ENCODE results near the gene SMIM45.

SMIM45 gene

GRCh38 chr22:41927813-41928212, 24.1 kb upstream of the SMIM45 start:
- ChIA-PET CTCF (interaction anchor here (2.7 to 7.5 kb wide), 2 partner anchors 10 to 20 kb away, joined by 12 to 89 read pairs; no protein-coding TSS in a partner anchor), POLR2A (no interaction called here)

DNA sequence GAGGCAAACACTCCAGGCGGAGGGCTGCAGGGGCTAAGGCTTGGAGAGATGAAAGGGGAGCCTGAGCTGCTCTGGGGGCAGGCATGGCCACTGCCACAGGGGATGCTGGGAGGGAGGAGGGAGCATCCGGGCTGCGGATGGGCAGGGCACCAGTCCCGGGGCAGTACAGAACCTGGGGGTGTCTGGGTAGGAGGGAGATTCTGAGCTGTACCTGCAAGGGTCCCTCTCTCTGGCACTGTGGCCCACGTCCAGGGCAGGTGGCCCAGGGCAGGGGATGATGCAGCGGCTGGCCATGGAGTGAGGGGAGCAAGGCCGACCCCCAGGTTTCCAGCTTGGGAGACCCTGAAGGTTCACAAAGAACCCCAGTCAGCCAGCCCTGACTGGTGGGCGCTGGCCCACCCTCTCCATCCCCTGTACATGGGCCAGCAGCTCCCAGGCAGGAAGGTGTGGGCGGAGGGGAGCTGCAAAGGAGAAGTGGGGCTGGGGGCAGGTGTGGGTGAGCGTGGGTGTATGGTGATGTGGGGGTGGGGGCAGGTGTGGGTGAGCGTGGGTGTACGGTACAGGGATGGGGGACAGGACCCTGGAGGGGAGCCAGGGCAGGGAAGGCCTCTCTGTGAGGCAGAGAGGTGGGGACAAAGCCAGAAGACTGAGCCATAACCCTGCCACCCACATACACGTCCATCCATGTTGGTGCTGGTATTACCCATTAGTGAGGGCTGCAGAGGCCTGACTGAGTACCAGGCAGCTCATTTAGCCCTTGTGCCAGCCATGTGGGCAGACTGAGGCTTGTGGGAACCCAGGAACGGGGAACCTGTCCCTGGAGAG, 23.1 kb upstream of the SMIM45 start:
- ChIA-PET POLR2A (interaction anchor here (1.2 to 1.5 kb wide), 2 partner anchors 10 to 12 kb away, joined by 3 to 4 read pairs; no protein-coding TSS in a partner anchor), CTCF (interaction anchor here (0.6 to 7.5 kb wide), 3 partner anchors 9 to 307 kb away, joined by 3 to 89 read pairs (median 3); no protein-coding TSS in a partner anchor)

DNA sequence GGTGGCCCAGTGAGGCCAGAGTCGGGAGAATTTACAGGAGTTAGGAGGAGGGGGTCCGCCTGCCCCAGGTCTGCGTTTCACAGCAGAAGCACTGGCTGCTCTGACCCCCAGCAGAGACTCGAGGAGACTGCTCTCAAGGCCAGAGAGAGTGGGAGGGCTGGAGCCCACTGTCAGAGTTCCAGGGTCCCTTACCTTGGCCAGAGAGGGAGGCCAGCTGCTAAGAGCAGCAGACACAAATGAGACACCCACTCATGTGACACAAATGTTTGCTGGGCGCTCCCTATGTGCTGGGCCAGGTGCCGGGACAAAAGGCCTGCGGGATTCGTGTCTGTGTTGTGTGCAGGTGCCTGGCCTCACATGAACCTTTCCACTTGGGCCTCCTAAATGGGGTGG, 22.5 kb upstream of the SMIM45 start:
- POLR2A ChIA-PET: interaction anchor here (1.2 to 1.5 kb wide), 2 partner anchors 10 to 11 kb away, joined by 3 to 4 read pairs; no protein-coding TSS in a partner anchor
- CTCF ChIA-PET: interaction anchor here (0.6 to 7.5 kb wide), 3 partner anchors 8 to 308 kb away, joined by 3 to 89 read pairs (median 3); no protein-coding TSS in a partner anchor

GRCh38 chr22:41931701-41932269, 20.2 kb upstream of the SMIM45 start:
- ChIA-PET POLR2A (no interaction called here), CTCF (no interaction called here)

DNA sequence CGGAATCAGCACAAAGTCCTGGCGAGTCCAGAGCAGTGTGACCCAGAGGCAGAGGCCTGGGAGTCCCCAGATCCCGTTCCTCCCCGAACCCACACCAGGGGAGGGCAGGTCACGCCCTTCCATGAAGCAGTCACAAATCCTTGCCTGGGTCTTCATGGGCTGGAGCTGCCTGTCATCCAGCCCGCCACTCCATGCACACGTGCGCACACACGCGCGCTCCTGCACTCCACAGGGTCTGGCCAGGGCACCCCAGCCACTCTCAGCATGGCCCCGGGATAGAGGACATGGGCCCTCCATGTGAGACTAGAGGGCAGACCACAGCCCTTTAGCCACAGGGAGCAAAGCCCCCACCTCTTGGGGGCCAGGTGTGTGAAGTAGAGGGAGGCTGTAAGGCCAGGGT, 19.6 kb upstream of the SMIM45 start:
- ChIA-PET CTCF (no interaction called here), POLR2A (no interaction called here)

DNA sequence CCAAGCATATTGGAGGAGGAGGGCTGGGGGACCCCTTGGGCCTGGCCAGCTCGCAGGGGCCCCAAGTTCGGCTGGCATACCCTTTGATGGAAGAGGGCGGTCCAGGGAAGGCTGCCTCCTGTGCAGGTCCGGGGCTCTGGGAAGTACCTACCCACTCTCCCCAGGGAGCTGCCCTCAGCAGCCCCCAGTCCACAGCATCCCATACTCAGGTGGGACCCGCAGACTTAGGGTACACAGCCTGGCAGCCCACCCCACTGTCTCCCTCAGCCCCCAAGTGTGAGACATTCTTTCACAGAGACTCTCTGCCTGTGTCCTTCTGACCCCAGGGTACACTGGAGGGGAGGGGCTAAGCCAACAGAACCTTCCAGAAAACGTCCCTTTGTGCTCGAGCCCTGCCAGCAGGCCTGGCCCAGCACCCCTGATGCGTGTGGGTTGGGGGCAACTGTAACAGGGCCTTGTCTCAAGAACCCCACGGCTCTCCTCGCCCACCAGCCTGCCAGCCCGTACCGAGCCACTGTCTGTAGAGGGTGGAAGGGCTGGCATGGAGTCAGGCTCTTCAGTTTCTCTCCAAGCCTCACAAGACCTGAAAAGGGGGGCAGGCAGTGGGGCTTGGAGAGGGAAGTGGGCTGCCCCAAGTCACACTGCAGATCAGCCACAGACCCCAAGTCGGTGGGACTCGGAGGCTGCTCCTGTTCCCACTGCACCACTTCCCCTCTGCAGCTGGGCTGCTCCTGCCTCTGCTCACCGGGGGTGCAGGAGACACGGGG, 18.4 kb upstream of the SMIM45 start:
- ChIA-PET CTCF (interaction anchor here (8.2 kb wide), 1 partner anchor 8 kb away, joined by 89 read pairs; the partner anchor contains the start of gene TNFRSF13C), POLR2A (interaction anchor here (1.1 kb wide), 1 partner anchor 14 kb away, joined by 4 read pairs; no protein-coding TSS in a partner anchor)

DNA sequence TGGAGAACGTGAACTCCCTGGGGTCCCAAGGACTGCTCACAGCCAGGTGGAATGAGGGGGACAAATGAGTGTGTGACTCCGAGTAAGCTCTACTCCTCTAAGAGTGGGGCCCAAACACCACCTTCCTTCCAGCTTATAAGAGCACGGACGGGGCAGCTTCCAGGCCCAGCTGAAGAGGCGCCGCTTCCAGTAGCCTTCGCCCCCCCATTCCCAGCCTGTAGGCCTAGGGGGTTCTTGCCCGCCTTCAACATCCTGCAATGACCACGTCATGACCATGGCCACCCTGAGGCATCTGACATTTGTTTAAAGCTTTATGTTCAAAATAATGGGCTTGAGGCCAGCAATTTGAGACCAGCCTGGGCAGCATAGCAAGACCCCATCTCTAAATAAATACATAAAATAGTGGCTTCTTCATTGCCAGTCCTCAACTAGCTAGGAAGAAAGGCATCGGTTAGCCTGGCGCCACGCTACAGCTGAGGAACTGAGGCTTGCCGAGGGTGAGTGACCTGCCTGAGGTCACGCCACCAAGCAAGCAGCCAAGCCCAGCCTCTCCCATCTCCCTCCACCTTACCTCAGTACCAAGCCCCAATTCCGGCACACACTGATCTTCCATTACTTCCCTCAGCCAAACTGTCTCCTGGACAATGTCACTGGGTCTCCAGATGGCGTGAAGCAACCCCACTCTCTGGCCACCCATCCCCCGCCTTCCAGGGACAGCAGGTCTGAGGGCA, 17.5 kb upstream of the SMIM45 start:
- POLR2A ChIA-PET: interaction anchor here (0.9 to 1.1 kb wide), 3 partner anchors 10 to 15 kb away, joined by 3 to 4 read pairs (median 4); no protein-coding TSS in a partner anchor
- CTCF ChIA-PET: interaction anchor here (8.2 kb wide), 1 partner anchor 9 kb away, joined by 89 read pairs; the partner anchor contains the start of gene TNFRSF13C

DNA sequence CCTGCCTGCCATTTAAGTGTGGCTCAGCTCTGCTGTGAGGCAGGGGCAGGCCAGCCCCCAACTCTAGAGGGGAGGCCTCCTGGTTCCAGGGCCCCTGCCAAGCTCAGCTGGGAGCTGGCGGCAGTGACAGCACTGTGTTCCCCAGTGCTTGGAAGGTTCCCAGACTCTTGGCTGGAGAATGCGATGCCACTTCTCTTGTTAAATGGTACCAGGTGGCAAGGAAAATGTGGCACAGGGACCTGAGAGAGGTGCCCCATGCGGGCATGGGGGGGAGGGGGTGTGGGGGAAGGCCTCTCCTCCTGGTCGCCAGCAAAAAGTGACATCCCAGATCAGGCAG, 17.0 kb upstream of the SMIM45 start:
- CTCF ChIA-PET: interaction anchor here (8.2 kb wide), 1 partner anchor 9 kb away, joined by 89 read pairs; the partner anchor contains the start of gene TNFRSF13C
- POLR2A ChIA-PET: interaction anchor here (0.9 to 1.1 kb wide), 3 partner anchors 11 to 16 kb away, joined by 3 to 4 read pairs (median 4); no protein-coding TSS in a partner anchor

GRCh38 chr22:41935509-41935908, 16.4 kb upstream of the SMIM45 start:
- ChIA-PET POLR2A (no interaction called here), CTCF (interaction anchor here (8.2 kb wide), 1 partner anchor 10 kb away, joined by 89 read pairs; the partner anchor contains the start of gene TNFRSF13C)

DNA sequence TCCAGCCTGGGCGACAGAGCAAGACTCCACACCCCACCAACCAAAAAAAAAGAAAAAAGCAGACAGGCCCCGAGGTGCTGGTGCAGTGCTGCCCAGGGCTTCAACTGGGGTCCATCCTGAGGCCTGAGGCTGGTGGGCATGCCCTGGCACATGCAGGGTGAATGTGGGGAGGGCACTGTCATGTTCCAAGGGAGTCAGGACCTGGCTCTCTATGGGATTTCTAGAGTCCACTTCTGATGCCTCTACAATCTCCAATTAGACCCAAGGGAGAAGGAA, 15.1 kb upstream of the SMIM45 start:
- CTCF ChIA-PET: interaction anchor here (8.2 kb wide), 1 partner anchor 11 kb away, joined by 89 read pairs; the partner anchor contains the start of gene TNFRSF13C
- POLR2A ChIA-PET: no interaction called here

DNA sequence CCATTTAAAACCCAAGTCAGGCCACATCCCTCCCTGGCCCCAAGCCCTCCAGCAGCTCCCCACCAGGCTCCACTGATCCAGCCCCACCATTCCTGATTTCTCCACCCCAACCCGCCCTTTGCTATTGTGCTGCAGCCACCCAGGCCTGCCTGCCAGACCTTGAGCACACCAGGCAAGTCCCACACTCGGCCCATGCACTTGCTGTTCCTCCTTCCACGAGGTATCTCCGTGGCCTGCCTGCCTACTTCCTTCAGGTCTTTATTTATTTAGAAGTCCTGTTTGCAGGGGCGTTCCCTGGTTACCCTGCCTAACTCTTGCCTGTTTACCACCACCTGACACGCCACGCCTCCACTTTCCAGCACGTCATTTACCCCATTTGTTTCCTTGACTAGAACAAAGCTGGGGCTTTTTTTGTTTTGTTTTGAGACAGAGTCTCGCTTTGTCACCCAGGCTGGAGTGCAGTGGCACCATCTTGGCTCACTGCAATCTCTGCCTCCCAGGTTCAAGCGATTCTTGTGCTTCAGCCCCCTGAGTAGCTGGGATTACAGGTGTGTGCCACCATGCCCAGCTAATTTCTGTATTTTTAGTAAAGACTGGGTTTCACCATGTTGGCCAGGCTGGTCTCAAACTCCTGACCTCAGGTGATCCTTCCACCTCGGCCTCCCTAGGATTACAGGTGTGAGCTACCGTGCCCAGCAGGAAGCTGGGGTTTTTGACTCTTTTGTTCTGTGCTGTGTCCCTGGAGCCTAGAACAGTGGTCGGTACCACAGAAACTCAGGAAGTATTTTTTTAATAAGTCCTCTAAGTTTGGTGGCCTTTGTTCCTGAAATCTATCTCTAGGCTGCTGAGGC, 11.7 kb upstream of the SMIM45 start:
- ChIA-PET CTCF (interaction anchor here (0.7 to 8.2 kb wide), 21 partner anchors 15 to 252 kb away, joined by 3 to 89 read pairs (median 5); partner anchors contain the start of genes CCDC134, SMDT1, SNU13 and SREBF2), POLR2A (interaction anchor here (0.6 to 3.3 kb wide), 18 partner anchors 11 to 674 kb away, joined by 3 to 23 read pairs (median 4); partner anchors contain the start of genes CCDC134, POLDIP3, SREBF2 and TEF)

GRCh38 chr22:41940832-41941765, 10.9 kb upstream of the SMIM45 start:
- ChIA-PET CTCF (interaction anchor here (0.6 to 8.2 kb wide), 26 partner anchors 12 to 275 kb away, joined by 3 to 89 read pairs (median 5); partner anchors contain the start of genes CCDC134, SMDT1, SNU13 and SREBF2), POLR2A (interaction anchor here (0.6 to 3.3 kb wide), 15 partner anchors 12 to 674 kb away, joined by 3 to 23 read pairs (median 4); partner anchors contain the start of genes CCDC134, POLDIP3, SREBF2 and TNFRSF13C)

- ChIA-PET CTCF (interaction anchor here (0.7 to 1.4 kb wide), 4 partner anchors 18 to 541 kb away, joined by 3 to 6 read pairs (median 6); partner anchors contain the start of gene TNFRSF13C), POLR2A (interaction anchor here (0.6 to 1.0 kb wide), 8 partner anchors 82 to 707 kb away, joined by 3 to 8 read pairs (median 4); partner anchors contain the start of gene SREBF2)
These were observed 8.2 kb upstream of the SMIM45 start for GRCh38 chr22:41943661-41944209.

- CTCF ChIA-PET: interaction anchor here (0.7 to 2.2 kb wide), 6 partner anchors 10 to 280 kb away, joined by 3 to 8 read pairs (median 5); partner anchors contain the start of gene NDUFA6
- POLR2A ChIA-PET: interaction anchor here (0.5 to 1.1 kb wide), 10 partner anchors 10 to 328 kb away, joined by 3 to 10 read pairs (median 4); partner anchors contain the start of genes CCDC134 and SREBF2
These were observed 5.1 kb upstream of the SMIM45 start, which contains the start of gene CENPM for GRCh38 chr22:41946629-41947423. Gene CENPM, minus strand, starts transcription at chr22:41947152. Its CDS starts 76 bp downstream, at chr22:41947076.

All from activated CD8-positive, alpha-beta memory T cell treated with anti-CD3 and anti-CD28 coated beads for 36 hours (primary cell).